GM21447 (cell line): ENCODE data around the gene XPOT.

Experiments used
- ATAC-seq: cut with Tn5 transposase; IDR thresholded peaks from one replicate; pipeline ENCODE4 v1.9.1; 2021; ENCODE audit not compliant: unreplicated experiment

XPOT gene

DNA sequence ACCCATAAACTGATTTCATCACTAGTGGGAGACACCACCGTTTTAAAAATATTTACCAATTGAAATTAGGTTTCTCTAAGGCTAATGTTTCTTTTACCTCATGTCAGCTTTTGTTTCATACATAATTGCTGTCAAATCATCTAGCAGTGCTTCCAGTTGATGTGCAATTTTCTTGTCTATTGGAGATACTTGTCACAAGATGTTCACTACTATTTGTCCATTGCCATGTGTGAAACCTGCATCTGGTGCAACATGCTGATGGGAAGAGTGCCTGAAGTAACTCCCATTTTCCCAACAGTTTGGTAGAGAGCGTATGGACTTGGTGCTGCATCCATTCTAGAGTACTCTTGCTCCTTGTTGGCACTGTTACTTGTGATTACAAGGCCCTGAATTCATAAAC, 9.7 kb downstream of the XPOT start:
- ATAC-seq, result no peak

DNA sequence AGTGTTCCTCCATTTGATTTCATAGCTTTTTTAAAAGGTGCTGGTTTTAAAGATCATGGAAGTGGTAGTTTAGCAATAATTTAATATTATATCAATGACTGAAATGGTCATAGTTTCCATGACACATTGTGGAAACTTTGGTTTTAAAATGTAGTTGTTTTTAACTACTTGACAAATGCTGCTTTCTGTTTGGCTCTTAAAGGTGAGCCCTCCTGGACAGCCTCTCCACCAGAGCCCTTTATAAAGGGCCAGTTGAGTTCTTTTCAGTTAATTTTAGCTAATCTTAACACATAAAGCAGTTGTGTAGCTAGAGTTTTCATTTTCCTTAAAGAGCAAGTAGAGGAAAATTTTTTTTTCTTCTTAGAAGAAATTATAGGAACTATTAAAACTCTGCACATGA, 14.0 kb downstream of the XPOT start:
- ATAC-seq, result no peak

DNA sequence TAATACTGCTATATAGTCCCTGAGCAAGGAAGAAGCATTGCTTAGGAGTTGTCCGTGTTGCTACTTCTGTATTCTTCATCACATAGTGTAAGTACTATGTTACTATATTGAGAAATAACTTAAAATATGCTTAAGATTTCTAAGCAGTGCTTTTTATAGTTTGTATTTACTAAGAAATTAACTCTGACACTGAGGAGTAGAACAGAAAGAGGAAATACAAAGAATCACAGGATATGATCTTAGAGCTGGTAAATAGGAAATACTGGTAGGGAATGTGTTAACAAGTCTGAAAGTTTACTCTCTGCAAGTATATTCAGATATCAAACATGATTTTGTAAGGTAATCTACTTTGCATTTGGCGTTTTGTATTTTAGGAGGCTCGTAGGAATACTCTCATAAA, 15.5 kb downstream of the XPOT start:
- ATAC-seq, result no peak

DNA sequence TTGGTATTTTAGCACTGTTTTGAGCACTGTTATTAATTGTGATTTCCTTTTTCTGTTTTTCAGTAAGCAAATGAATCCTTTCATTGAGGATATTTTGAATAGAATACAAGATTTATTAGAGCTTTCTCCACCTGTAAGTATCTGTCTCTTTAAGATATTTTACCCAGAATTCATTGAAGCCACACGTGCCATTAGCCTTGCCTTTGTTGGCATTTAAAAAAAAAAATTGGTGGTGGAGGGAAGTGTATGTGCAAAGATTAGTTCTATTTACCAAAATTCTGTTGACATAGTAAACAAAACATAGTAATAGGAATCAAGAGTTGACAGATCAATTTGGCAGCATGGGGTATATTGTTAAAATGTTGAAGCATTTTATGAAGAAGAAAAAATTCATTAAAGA, 23.8 kb downstream of the XPOT start:
- no peak for ATAC-seq

DNA sequence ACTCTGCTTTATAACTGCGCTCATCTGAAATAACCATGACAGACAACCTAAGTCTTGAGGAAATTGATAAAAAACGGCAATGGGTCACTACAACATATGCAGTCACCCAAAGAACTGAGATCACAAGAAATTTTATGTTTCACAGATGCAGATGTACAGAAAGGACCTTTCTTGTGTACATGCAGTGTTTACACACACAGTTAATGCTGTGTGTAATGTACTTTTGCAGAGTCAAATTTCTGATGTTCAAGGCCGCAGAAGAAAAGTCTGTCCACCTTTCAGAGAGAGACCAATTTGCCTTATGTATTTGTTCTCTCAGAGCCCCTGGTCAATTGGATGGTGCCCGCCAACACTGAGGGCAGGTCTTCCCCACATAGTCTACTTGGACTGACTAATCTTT, 24.8 kb downstream of the XPOT start:
- no peak for ATAC-seq

DNA sequence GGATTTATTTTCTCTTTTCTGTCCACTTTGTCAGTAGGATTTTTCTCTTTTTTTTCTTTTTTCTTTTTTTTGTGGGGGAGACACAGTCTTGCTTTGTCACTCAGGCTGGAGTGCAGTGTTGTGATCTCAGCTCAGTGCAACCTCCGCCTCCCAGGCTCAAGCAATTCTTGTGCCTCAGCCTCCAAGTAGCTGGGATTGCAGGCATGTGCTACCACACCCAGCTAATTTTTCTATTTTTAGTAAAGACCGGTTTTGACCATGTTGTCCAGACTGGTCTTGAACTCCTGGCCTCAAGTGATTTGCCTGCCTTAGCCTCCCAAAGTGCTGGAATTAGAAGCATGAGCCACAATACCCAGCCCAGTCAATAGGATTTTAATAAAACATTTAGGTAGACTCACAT, 26.7 kb downstream of the XPOT start:
- no peak for ATAC-seq

DNA sequence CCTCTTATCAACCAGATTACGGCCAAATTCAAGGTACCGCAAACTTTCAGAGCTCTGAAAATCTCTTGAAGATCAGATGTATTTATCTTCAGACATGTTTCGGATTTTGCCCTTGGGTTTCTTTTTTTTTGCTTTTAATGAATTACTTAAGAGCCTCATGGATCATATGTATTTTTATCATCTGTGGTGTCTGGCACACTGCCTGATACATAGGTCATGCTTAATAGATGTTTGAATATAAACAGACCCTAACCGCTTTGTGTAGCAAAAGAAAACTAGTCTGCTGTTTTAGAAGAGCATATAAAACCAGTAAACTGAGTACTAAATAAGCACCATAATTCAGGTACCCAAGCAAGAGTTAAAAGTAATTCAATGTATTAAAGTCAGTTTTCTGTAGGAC, 27.6 kb downstream of the XPOT start:
- no peak for ATAC-seq

DNA sequence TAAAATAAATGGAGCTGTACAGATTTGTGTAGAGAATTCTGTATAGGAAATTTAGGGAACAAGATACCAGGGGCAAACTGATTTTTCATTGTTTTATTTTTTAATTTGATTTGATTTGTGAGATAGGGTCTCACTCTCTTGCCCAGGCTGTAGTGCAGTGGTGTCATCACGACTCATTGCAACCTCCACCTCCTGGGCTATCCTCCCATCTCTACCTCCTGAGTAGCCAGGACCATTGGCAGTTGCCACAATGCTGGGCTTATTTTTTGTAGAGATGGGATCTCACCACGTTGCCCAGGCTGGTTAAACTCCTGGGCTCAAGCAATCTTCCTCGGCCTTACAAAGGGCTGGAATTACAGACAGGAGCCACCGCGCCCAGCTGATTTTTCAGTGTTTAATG, 29.7 kb downstream of the XPOT start:
- no peak for ATAC-seq

DNA sequence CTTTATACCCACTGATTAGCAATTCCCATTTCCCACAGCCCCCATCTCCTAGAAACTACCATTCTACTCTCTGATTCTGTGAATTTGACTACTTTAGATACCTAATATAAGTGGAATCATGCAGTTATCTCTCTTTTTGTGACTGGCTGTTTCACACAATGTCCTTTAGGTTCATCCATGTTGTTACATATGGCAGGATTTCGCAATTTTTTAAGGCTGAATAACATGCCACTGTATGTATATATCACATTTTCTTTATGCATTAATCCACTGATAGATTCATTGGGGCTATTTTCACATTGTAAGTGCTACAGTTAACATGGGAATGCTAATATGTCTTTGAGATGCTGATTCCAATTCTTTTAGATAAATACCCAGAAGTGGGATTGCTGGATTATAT, 35.9 kb downstream of the XPOT start:
- no peak for ATAC-seq

DNA sequence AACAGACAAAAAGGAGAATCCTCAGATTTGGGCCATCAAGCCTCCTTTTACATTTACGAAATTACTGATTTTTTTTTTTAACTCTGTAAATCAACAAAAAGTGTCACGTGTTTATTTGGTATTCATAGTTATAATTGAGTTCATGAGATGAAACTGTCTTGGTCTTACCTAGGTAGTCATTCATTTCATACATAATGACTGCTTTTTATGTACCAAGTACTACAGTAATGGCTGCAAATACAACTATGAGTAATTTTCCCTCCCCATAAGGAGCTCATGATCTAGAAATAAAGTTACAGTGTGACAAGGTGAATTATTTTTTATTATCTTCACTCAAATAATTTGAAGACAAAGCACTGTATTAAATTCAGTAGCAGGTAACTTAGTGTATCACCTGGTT, 41.3 kb downstream of the XPOT start:
- ATAC-seq, result no peak

DNA sequence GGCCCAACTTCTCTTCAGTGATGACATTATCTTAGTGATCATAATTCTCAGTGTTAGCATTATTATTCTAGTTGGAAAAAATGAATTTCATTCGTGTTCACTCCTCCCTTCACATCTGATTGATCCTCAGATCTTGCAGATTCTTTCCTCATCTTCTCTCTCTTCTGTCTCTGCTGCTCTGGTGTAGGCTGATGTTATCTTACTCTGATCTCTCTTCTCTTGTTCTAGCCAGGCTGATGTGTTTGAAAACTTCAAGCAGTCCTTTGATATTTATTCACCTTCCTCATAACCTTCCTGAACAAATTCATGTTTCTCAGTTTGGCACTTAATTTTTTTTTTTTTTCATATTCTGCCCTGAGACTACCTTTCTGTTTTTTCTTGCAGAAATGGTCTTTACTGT, 42.1 kb downstream of the XPOT start:
- ATAC-seq, result no peak

DNA sequence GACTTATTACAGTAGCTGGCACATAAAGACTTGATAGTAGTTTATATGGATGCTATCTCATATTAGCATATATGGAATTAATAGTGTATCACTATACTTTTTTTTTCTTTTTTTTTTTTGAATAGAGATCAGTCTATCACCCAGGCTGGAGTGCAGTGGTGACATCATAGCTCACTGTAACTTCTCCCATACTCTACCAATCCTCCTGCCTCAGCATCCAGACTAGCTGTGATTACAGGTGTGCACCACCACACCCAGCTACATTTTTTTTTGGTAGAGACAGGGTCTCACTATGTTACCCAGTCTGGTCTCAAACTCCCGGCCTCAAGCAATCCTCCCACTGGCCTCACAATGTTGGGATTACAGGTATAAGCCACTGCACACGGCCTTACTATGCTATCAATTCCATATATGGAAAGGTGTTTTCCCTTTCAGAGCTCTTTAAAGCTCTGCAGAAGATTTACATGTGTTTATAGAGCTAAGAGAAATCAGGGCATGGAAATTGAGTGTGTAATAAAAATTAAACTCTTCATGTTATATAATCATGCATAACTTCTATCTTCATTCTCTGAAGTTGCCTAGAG, 46.0 kb downstream of the XPOT start:
- no peak for ATAC-seq

DNA sequence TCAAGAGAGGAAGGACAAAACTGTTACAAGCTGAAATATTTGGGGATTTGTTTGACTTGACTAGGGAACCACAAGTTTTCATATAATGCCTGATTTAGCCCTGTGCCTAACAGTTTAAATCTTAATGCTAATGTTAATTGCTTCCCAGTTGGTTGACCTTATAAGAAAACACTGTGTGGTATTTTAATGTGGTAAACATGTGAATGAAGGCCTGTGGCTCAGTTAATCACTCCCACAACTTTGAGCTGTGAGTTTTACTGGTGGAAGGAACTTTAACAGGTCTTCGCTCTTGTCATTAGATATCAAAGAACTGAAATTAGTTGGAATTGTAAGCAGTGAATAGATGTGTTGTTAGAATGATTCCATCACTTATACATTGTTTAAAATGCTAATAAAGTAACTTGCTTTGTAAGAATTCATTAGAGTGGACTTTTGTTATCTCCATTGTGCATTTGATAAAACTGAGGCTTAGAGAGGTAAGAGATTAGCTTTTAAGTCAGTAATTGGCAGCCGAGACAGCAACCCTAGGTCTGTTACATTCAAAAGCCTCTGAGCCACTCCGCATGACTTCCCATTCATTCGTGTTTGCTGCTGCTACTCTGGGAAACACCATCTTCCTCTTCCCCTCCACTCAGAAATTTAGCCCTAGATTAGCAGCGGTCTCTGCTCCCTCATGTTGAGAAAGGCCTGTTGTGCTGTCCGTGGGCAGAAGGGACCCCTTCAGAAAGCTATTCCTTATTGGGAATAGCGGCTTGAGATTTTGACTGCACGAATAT, 46.7 kb downstream of the XPOT start:
- ATAC-seq, result no peak

DNA sequence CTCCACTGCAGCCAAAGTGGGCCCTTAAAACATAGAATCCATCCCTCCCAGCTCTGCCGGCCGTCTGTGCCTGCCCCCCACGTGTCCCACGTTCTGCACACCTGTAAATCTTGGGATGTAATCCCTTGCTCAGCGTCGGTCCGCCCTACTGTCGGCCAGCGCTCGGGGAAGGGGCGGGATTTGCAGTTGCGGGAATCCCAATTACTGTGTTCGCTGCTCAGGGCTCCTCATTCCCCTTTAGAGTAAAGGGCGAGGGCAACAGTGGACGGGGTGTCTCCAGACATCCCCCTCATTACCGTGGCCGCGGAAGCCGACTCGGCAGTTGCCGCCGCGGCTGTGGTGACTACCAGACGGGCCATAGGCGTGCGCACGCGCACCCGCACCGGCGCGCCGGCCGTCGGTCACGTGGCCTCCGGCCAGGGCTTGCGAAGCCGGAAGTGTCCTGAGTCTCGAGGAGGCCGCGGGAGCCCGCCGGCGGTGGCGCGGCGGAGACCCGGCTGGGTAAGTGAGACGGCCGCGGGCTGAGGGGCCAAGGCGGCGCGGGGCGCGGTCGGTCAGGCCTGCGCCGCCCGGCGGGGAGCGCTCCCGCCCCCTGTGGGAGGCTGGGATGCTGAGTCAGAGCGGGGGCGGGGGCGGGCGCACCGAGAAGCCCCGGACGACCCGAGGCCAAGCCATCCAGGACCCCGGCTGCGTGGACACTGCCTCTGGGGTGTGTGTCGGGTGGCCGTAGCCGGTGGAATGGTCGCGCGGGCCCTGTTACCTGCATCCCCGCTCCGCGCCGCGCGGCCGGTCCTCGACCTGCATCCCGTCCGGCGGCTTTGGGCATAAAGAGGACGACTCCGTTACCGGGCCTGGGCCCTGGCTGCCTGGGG, 47.7 kb downstream of the XPOT start, which contains the start of gene TBK1:
TSS of gene TBK1 (plus strand) at position 434 of the 872 bp plus-strand sequence. CDS start 3,751 bp downstream, outside the sequence.
- peak; percentile 83 for ATAC-seq

DNA sequence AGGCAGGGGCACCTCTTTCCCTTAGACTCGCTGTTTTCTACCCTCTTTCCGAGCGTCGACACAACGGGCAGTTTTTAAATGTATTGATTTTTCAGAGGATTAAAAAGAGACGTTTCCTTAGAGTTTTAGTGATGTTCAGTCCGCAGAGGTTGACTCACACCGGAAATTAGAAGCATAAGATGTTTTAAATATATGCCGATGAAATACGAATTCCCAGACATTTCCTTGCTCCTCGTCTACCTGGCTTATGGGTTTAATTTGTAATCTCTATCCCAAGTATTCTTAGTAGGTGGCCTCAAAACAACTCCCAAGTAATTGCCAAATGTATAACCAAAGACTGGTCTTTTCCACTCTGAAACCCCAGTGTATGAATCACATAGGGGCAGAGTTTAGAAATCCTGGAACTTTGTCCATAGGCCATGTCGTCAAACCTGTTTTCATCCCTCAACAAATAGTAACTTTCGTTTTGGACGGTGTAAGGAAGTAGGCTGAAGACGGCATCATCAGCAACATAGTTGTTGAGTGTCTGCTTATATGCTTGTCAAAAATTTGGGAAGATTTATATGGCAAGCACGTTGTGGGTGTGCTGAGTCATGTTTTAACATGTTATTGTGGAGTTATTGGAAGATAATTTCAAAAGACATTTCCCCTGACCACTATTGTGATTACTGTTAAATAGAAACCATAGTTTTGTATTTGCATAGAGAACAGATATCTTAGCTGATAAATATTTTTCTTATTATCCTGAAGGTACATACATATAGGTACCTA, 48.6 kb downstream of the XPOT start:
- ATAC-seq, result no peak

DNA sequence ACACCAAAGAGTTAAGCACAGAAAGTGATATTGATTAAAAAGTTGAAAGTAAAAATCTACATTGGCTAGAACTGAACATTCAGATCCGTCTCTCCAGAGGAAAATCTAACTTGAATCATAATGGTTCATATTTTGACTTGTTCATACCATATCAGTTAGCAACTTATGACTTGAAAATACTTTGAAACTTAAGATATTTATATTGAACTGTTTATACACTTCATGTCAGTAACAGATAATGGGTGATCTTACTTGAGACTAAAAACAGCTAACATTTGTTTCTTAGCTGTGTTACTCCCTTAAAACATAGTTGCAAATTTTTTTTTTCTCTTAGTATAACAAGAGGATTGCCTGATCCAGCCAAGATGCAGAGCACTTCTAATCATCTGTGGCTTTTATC, 51.3 kb downstream of the XPOT start:
- ATAC-seq, result no peak

DNA sequence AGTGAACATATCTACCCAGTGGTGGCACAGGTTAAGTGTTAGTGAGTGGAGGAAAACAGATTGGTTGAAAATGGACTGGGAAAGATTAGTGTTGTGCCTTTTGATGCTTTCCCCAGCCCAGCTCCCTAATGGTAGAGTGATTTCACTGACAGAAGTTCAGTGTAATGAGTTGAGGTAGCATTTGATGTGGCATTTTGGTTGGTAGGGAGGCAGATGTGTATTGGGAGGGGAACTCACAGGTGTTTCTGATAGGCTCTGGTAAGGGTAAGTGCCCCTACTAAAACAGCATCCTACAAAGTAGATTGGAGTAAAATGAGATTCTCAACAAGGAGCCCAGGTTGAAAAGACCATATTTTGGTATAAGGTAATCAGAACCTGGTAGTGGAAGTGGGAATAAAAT, 51.9 kb downstream of the XPOT start:
- no peak for ATAC-seq

DNA sequence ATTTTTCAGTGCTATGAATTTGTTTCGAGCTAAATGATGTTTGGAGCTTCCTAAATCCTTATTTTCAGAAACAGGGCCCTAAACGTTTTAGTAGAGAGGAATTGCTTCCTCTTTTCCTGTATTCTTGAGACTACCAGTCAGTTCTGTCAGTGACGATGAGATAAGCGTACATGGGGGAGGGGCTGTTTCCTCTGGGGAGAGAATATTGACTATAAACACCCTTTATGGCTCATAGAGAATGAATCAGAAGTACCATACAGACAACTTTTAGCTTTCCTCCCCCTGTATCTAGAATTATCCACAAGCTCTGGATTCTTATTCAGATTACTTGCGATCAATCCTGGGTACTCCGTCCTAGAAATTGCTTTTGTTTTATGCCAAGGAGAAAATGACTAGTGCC, 52.8 kb downstream of the XPOT start:
- ATAC-seq, result no peak

DNA sequence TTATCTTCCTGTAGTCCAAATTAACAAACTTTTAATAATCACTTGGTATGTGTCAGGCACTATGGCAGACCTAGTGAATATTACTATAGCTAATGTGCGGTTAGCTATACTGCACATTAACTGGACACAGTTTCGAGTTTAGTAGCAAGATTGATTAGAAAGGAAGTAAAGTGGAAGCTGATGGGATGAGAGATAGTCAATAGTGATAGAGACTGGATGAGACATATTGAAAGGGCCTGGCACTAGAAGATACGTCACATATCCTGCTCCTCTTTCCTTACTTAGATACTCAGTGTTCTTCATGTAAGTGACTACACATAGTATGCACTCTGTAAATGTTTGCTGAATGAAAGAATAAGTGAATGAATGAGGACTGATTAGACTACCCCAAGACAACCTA, 53.3 kb downstream of the XPOT start:
- ATAC-seq, result no peak

DNA sequence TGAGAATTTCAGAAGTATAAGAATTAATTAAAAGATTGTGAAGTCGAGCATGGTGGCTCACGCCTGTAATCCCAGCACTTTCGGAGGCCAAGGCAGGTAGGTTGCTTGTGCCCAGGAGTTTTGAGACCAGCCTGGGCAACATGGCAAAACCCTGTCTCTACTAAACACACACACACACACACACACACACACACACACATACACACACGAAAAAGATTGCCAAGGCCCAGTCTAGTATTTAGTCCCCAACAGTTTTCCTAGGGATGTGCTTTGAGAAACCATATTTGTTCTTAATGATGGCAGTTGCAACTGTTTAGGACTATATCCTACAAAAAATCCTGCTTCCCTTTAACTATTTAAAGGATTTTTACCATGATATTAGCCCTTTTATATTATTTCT, 53.7 kb downstream of the XPOT start:
- no peak for ATAC-seq

DNA sequence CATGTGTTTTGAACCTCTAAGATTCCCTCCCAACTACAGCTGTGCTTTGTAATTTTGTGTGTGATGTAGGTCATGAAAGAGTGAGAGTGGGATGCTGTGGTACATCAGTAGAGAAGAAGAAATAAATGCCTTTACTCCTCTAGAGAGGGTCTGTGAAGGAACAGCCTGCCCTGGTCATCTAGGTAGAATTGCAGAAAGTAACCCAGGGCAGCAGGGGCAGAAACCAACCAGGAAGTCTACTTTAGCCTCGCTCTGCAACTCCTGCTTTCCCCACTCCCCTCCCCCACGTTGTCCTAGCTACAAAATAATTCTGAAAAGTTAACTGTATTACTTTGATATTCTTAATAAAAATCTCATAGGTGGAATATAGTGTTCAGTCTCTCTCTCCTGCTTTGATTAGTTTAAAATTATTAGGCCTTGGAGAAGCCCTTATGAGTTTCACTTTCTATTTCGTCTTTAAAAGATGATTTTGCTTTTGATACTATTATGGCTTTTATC, 55.3 kb downstream of the XPOT start:
- ATAC-seq, result peak; percentile 71
